Fibroblast of pulmonary artery (primary cell): ENCODE results near the gene AP2S1.
"Not testable (repeated sequence)": the region's sequence is repeated elsewhere in the genome, so short reads cannot be mapped to it uniquely, and the experiment has no call there.

Source experiments
- DNase-seq: peaks from one replicate; pipeline ENCODE4 v3.0.0-alpha.2; 2010; ENCODE audit warnings: low read depth
- H3K4me3 ChIP-seq: replicated peaks from 2 replicates; pipeline ENCODE4 v1.5.1; 2011; ENCODE audit warnings: low read depth, mild to moderate bottlenecking, control low read depth, low read length, moderate library complexity
- CTCF ChIP-seq: IDR thresholded peaks from 2 replicates; pipeline ENCODE4 v1.5.1; 2011; ENCODE audit warnings: mild to moderate bottlenecking, control low read depth, low read length, inconsistent platforms; ENCODE audit errors: missing control alignments

Gene AP2S1

GRCh38 chr19:46887240-46887782 lies 36.7 kb upstream of the AP2S1 start:
- no peak for TF ChIP-seq CTCF
- H3K4me3 ChIP-seq, result no peak overlapping the region
- DNase-seq, result no peak

- no peak overlapping the region for H3K4me3 ChIP-seq
- TF ChIP-seq CTCF, result no peak
- no peak for DNase-seq
These were observed 36.0 kb upstream of the AP2S1 start for GRCh38 chr19:46886546-46887239.

GRCh38 chr19:46885411-46885810 lies 34.8 kb upstream of the AP2S1 start:
- DNase-seq, result no peak
- TF ChIP-seq CTCF, result no peak
- no peak overlapping the region for H3K4me3 ChIP-seq

GRCh38 chr19:46882751-46883150 lies 32.1 kb upstream of the AP2S1 start:
- H3K4me3 ChIP-seq, DNase-seq: not testable (repeated sequence)

GRCh38 chr19:46882034-46882433 lies 31.4 kb upstream of the AP2S1 start:
- no peak for DNase-seq
- H3K4me3 ChIP-seq, result no peak overlapping the region
- TF ChIP-seq CTCF, result no peak

- no peak for TF ChIP-seq CTCF
- DNase-seq, result no peak
- no peak overlapping the region for H3K4me3 ChIP-seq
These were observed 30.4 kb upstream of the AP2S1 start for GRCh38 chr19:46881092-46881491.

- no peak for TF ChIP-seq CTCF
These were observed 29.8 kb upstream of the AP2S1 start for GRCh38 chr19:46880431-46880830.

More at GRCh38 chr19:46880431-46880830, 29.8 kb upstream of the AP2S1 start:
- DNase-seq, result no peak
- no peak overlapping the region for H3K4me3 ChIP-seq
